ENCODE measurements around the gene DDN.

Gene DDN
- total RNA-seq = 0.46 to 1.9 (median 1.6) reads per million in 4 donors

GRCh38 chr12:48999371-49000131 lies at the start of gene DDN:
TSS of gene DDN (minus strand) at chr12:48999375. CDS start at chr12:48999287, 88 bp downstream.
- DNase-seq = peak in 2 of 5 donors; percentile 44 to 48

DNA sequence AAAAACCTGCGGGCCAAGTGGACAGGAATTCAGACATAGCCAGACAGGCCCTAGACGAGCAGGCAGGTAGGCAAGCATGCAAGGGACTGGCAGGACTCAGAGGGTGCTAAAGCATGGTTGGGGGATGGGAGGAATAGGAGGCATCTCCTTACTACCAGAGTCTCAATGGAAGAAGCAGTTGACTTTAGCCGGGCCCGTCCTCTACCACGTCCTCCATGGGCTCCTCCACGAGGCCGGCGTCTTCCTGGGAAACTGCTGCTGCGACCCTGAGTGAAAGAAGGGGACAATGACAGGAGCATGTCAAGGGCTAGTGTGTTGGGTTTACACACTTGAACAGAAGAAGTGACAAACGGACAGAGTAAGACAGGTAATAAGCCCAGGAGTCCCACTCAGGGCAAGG lies 49.8 kb upstream of the DDN start:
- no peak for DNase-seq

DNA sequence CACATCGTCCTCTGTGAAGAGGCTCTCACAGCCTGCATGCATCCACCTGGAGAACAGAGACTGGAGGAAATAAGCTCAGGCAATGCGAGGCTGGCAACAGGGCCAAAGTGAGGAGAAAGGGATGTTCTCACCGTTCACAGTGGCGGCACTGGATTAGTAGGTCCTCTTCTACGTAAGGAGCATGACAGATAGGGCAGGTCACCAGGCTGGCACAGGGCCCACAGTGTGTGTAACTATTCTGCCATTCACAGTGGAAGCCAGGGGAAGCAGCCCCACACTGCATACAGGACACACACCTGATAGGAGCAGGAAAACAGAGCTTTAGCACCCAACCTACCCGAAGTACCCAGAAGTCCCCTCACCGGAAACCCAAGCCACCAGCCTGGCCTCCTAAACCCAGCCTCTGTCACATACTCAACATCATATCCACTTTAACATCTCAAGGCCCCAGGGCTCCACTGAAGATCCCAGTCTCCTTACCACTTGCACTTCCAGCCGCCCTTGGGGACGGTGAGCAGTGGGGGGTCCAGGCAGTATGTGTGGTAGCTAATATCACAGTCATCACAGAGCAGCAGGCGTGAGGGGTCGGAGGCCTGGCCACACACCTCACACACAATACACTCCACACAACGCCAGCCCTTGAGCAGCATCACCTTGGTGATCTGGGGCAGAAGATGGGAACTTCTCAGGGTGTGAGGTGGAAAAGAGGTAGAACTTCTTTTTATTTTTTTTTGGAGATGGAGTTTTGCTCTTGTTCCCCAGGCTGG lies 47.1 kb upstream of the DDN start:
- DNase-seq = no peak

DNA sequence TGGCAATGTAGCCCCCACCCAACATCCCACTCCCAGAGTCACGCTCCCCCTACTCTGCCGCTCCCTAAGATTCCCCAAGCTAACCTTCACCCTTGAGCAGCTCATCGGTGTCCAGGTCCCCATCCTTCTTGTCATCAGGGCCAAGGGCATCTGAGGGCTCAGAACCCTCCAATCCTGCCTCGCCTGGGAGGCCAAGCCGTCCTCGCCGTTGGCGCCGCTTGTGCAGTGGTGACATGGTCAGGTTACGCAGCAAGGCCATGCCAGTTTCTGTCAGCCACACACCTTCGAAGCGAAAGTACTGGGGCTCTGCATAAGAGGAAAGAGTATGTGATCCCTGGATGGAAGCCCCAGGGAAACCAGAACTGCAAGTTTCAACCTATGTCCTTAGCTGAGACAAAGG lies 45.5 kb upstream of the DDN start:
- no peak for DNase-seq

- DNase-seq = peak; percentile 59 to 82 (median 71)
Measured at GRCh38 chr12:49043856-49044258, 44.7 kb upstream of the DDN start.

DNA sequence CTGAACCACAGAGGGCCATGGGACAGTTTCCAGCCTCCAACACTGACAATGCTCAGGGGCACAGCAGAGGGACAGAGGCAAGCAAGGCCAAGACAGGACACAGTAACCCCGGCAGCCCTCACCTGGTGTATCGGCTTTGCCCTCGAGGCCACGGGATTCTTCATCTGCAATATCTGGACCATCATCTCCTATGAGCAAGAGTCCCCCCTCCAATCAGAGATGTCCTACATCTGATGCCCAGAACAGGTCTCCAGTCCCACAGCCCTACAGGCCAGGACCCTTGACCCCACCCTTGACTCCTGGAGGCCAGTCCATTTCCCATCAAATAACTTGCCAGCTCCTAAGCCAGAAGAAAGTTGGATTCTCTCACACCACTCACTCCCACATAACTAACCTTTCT lies 44.1 kb upstream of the DDN start:
- DNase-seq = no peak

GRCh38 chr12:49041881-49042484 lies 42.8 kb upstream of the DDN start:
- no peak for DNase-seq

GRCh38 chr12:49041036-49041880 lies 42.1 kb upstream of the DDN start:
- DNase-seq = no peak

DNA sequence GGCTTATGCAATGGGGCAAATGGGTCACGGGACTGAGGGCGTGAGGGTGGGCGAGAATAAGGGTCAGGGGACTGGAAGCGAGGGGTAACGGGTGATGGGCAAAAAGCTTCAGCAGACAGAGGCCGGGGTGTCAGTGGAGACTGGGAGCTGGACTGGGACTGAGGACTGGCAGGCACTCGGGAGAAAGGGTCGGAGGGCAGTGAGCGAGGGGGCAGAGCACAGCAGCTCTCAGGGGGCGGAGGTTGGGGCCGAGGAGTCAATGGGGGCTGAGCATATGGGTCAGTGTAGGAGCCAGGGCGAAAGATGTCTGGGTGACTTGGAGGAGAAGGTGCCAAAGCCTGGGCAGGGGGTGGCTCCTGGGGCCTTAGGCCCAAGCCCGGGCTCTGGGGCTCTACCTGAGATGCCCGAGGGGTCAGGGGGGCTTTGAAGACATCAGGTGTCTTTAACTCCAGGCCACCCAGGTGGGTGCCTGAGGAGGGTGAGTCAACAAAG lies 41.2 kb upstream of the DDN start:
- no peak for DNase-seq

GRCh38 chr12:49039421-49040363 lies 40.5 kb upstream of the DDN start:
- no peak for DNase-seq

- no peak for DNase-seq
Measured at GRCh38 chr12:49038291-49038955, 39.2 kb upstream of the DDN start.

DNA sequence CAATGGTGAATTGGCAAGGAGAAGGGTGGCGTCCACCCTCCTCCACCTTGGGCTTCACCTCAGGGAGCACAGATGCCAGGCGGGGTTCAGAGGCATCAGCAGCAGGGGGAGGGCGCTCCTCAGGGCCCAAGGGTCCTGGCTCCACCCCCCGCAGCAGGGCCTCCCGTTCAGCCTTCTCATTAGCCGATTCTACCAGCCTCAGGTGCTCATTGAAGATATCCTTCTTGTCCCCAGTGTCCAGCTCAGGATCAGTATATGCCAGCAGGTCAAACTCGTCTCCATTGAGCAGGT lies 38.7 kb upstream of the DDN start:
- DNase-seq = no peak

GRCh38 chr12:49037111-49037946 lies 38.2 kb upstream of the DDN start:
- DNase-seq = no peak

DNA sequence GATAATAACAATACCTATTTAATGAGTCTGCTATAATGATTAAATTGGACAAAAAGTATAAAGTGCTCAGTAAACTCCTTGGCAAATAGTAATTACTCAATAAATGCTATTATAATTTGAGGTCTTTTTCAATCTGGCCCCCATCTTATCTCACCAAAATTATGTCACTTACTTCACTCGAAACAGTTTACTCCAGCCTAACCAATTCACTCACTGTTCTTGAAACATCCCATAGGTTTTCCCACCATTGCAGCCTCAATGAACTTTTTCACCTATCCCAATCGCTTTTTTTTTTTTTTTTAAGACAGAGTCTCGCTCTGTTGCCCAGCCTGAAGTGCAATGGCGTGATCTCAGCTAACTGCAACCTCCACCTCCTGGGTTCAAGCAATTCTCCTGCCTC lies 36.9 kb upstream of the DDN start:
- no peak for DNase-seq

DNA sequence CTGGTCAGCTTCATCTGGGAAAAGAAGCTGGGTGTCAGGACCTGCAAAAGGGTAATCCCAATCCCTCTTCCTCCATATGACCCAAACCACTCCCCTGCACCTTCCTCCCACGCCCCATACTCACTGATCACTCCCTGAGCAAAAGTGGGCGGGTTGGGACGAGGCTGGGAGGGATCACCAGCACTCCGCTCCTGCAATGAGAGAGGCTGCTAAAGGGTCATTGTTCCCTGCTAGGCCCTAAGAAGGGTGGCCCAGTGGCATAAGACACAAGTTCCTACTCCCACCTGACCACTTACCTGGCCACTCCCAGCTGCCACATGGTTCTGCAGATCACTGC lies 35.1 kb upstream of the DDN start:
- DNase-seq = no peak

DNA sequence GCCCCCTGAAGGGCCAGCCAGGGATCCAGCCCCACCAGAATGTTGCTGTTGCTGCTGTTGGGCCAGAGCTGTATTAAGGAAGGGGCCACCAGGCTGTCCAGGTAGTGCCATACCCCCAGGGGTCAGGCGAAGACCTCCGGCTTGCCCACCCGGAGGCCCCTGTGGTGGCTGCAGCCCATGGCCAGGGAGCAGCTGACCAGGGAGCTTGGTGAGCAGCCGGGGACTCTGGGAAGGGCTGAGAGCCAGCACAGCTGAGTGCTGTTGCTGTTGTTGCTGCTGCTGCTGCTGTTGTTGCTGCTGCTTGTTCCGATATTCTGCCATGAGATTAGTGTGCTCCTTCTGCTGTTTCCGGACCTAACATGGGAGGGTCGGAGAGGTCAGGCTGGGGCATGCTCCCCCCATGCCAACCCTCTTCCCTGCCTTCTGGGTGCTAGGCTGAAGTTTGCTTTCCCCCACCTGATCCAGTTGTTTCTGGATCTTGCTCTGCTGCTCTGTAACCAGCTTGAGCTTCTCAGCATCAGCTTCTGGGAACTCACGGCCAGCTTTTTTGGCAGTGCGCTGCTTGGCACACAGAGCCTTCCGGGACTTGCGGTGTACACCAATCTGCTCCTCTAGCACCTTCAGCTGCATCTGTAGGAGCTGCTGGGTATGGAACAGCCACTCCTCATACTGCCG lies 34.6 kb upstream of the DDN start:
- no peak for DNase-seq

DNA sequence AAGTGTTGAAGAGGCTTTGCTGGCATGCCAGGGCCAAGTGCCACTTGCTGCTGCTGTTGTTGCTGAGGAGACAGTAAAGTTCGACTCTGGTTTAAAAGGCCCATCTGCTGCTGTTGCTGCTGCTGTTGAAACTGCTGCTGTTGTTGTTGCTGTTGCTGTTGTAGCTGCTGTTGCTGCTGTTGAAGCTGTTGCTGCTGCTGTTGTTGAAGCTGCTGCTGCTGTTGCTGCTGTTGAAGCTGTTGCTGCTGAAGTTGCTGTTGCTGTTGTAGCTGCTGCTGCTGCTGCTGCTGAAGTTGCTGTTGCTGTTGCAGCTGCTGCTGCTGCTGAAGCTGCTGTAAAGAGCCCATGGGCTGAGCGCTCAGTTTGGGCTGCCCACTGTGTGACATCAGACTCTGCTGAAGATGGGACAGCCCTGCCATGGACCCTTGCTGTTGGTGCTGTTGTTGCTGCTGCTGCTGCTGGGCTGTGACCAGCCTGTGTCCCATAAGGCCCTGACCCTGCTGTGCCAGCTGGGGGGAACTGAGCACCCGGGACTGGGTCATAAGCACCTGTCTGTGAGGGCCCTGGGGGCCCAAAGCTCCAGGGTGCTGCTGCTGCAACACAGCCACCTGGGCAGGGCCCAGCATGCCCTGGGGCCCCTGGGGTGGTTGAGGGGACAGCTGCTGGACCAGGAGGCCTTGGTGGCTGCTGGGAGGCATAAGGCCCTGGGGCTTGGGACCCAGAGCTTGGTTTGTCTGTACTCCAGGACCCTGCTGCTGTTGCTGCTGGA lies 33.7 kb upstream of the DDN start:
- no peak for DNase-seq

GRCh38 chr12:49032276-49032675 lies 33.1 kb upstream of the DDN start:
- no peak for DNase-seq

Data from T-helper 1 cell (primary cell).